HEK293T (cell line): ENCODE measurements around the gene PLB1.

Experiments
- ARNT ChIP-seq: fragments of 450-650 bp; IDR thresholded peaks from 2 replicates; pipeline ENCODE4 v1.6.1; 2017; ENCODE audit warnings: mild to moderate bottlenecking
- BHLHE40 ChIP-seq: fragments of 450-650 bp; IDR thresholded peaks from 2 replicates; pipeline ENCODE4 v1.6.1; 2016; ENCODE audit warnings: mild to moderate bottlenecking, moderate library complexity, borderline replicate concordance
- CTBP1 ChIP-seq: fragments of 450-650 bp; IDR thresholded peaks from 2 replicates; pipeline ENCODE4 v1.6.1; 2016; ENCODE audit warnings: borderline replicate concordance
- ELF4 ChIP-seq: fragments of 450-650 bp; IDR thresholded peaks from 2 replicates; pipeline ENCODE4 v1.6.1; 2017; ENCODE audit warnings: antibody characterized with exemption
- FOXA1 ChIP-seq: fragments of 450-650 bp; IDR thresholded peaks from 2 replicates; pipeline ENCODE4 v1.6.1; 2016; ENCODE audit warnings: mild to moderate bottlenecking
- FOXK2 ChIP-seq: fragments of 450-650 bp; IDR thresholded peaks from 2 replicates; pipeline ENCODE4 v1.6.1; 2016; ENCODE audit warnings: mild to moderate bottlenecking
- FOXM1 ChIP-seq: fragments of 450-650 bp; IDR thresholded peaks from 2 replicates; pipeline ENCODE4 v1.6.1; 2017; ENCODE audit warnings: mild to moderate bottlenecking, borderline replicate concordance
- HDGF ChIP-seq: fragments of 450-650 bp; IDR thresholded peaks from 2 replicates; pipeline ENCODE4 v1.6.1; 2017; ENCODE audit warnings: antibody characterized with exemption, borderline replicate concordance
- LEF1 ChIP-seq: fragments of 450-650 bp; IDR thresholded peaks from 2 replicates; pipeline ENCODE4 v1.6.1; 2017; ENCODE audit warnings: mild to moderate bottlenecking, borderline replicate concordance
- NFRKB ChIP-seq: fragments of 450-650 bp; IDR thresholded peaks from 2 replicates; pipeline ENCODE4 v1.6.1; 2016; ENCODE audit warnings: mild to moderate bottlenecking, moderate library complexity
- SP1 ChIP-seq: fragments of 450-650 bp; IDR thresholded peaks from 2 replicates; pipeline ENCODE4 v1.6.1; 2017
- SUZ12 ChIP-seq: fragments of 450-650 bp; IDR thresholded peaks from 2 replicates; pipeline ENCODE4 v1.6.1; 2016; ENCODE audit warnings: mild to moderate bottlenecking
- TARDBP ChIP-seq: fragments of 450-650 bp; IDR thresholded peaks from 2 replicates; pipeline ENCODE4 v1.6.1; 2016
- ZNF384 ChIP-seq: fragments of 450-650 bp; IDR thresholded peaks from 2 replicates; pipeline ENCODE4 v1.6.1; 2016

- TF ChIP-seq NFRKB (no peak), FOXA1 (no peak), ZNF384 (no peak), BHLHE40 (no peak), SP1 (no peak), FOXM1 (no peak), HDGF (no peak), LEF1 (no peak), SUZ12 (no peak), CTBP1 (no peak), FOXK2 (no peak), TARDBP (no peak), ELF4 (no peak), ARNT (no peak)
These were observed 108.5 kb downstream of the PLB1 start for GRCh38 chr2:28604284-28604843.
